ENCODE measurements around the gene GATAD2A.

GRCh38 chr19:19404879-19405860 is at the start of gene GATAD2A:
- TF ChIP-seq CTCF (IDR thresholded peaks at IDR 0.05 in 4 of 5, conservative IDR thresholded peaks at IDR 0.05 in 1 of 5) (peak in 3 of 5 experiments; percentile 41 to 48 (median 41)), POLR2A (IDR thresholded peaks at IDR 0.05) (peak; percentile 76 to 77)
